Activated T-cell treated with anti-CD3 and anti-CD28 coated beads, Interleukin-2, amount 50 U/mL, for 24 hours (primary cell): ENCODE data around the gene GSTM2.
"Not testable (repeated sequence)": the region's sequence is repeated elsewhere in the genome, so short reads cannot be mapped to it uniquely, and the experiment has no call there.

Experiments used
- DNase-seq: peaks from one replicate; pipeline ENCODE4 v3.0.0-alpha.2; 2020
- H3K27ac Mint-ChIP-seq: 2 replicates; pipeline ENCODE4 v1.8.0; 2020; ENCODE audit warnings: mild to moderate bottlenecking, mixed read lengths
- H3K27me3 Mint-ChIP-seq: 2 replicates; pipeline ENCODE4 v1.8.0; 2020; ENCODE audit warnings: mixed read lengths
- H3K36me3 Mint-ChIP-seq: 2 replicates; pipeline ENCODE4 v1.8.0; 2020; ENCODE audit warnings: low read depth, mixed read lengths
- H3K4me1 Mint-ChIP-seq: 2 replicates; pipeline ENCODE4 v1.8.0; 2020; ENCODE audit warnings: low read depth, mixed read lengths
- H3K4me3 Mint-ChIP-seq: 2 replicates; pipeline ENCODE4 v1.8.0; 2020; ENCODE audit warnings: mild to moderate bottlenecking, moderate library complexity, mixed read lengths
- H3K9me3 Mint-ChIP-seq: 2 replicates; pipeline ENCODE4 v1.8.0; 2020; ENCODE audit warnings: mixed read lengths

Gene GSTM2

GRCh38 chr1:109669246-109669948, 1.5 kb downstream of the GSTM2 start:
- Mint-ChIP-seq H3K9me3 (no peaks in the 10 kb centered on the region), H3K27ac (no peak overlapping the region), H3K4me3 (peak overlapping the region; percentile 34), H3K27me3 (no peaks in the 10 kb centered on the region), H3K36me3 (no peaks in the 10 kb centered on the region), H3K4me1 (peaks cover 23% of the 10 kb centered on the region)
- no peak for DNase-seq

GRCh38 chr1:109669949-109670302, 2.1 kb downstream of the GSTM2 start:
- H3K27ac Mint-ChIP-seq, H3K36me3 Mint-ChIP-seq, H3K27me3 Mint-ChIP-seq, H3K9me3 Mint-ChIP-seq, DNase-seq: not testable (repeated sequence)
- Mint-ChIP-seq H3K4me1 (peaks cover 23% of the 10 kb centered on the region), H3K4me3 (peak overlapping the region; percentile 34)

GRCh38 chr1:109671067-109671466, 3.2 kb downstream of the GSTM2 start:
- H3K36me3 Mint-ChIP-seq, result no peaks in the 10 kb centered on the region
- H3K4me1 Mint-ChIP-seq, result peaks cover 23% of the 10 kb centered on the region
- H3K4me3 Mint-ChIP-seq, result no peak overlapping the region
- DNase-seq, result no peak
- H3K27me3 Mint-ChIP-seq, result no peaks in the 10 kb centered on the region
- no peaks in the 10 kb centered on the region for H3K9me3 Mint-ChIP-seq
- H3K27ac Mint-ChIP-seq, result no peak overlapping the region

- not testable (repeated sequence) for H3K4me3 Mint-ChIP-seq, H3K9me3 Mint-ChIP-seq, DNase-seq, H3K36me3 Mint-ChIP-seq, H3K27ac Mint-ChIP-seq, H3K27me3 Mint-ChIP-seq
- H3K4me1 Mint-ChIP-seq, result peaks cover 11% of the 10 kb centered on the region
These were observed 6.0 kb downstream of the GSTM2 start for GRCh38 chr1:109673861-109674260.

GRCh38 chr1:109676683-109677381, 9.0 kb downstream of the GSTM2 start:
- DNase-seq, H3K4me1 Mint-ChIP-seq: not testable (repeated sequence)

GRCh38 chr1:109677459-109677858, 9.6 kb downstream of the GSTM2 start:
- DNase-seq, result no peak
- no peaks in the 10 kb centered on the region for H3K27me3 Mint-ChIP-seq
- H3K9me3 Mint-ChIP-seq, result no peaks in the 10 kb centered on the region
- H3K4me1 Mint-ChIP-seq, result no peaks in the 10 kb centered on the region
- no peak overlapping the region for H3K4me3 Mint-ChIP-seq
- H3K36me3 Mint-ChIP-seq, result no peaks in the 10 kb centered on the region
- H3K27ac Mint-ChIP-seq, result no peak overlapping the region

More at GRCh38 chr1:109676683-109677381, 9.0 kb downstream of the GSTM2 start:
- H3K36me3 Mint-ChIP-seq, H3K27ac Mint-ChIP-seq, H3K4me3 Mint-ChIP-seq, H3K27me3 Mint-ChIP-seq, H3K9me3 Mint-ChIP-seq: not testable (repeated sequence)

GRCh38 chr1:109678637-109679036, 10.8 kb downstream of the GSTM2 start:
- DNase-seq, H3K27me3 Mint-ChIP-seq, H3K9me3 Mint-ChIP-seq, H3K4me3 Mint-ChIP-seq, H3K36me3 Mint-ChIP-seq, H3K27ac Mint-ChIP-seq, H3K4me1 Mint-ChIP-seq: not testable (repeated sequence)

- not testable (repeated sequence) for H3K4me3 Mint-ChIP-seq, H3K9me3 Mint-ChIP-seq, H3K27me3 Mint-ChIP-seq, H3K27ac Mint-ChIP-seq, DNase-seq
- peaks cover 19% of the 10 kb centered on the region for H3K4me1 Mint-ChIP-seq
- peaks cover 17% of the 10 kb centered on the region for H3K36me3 Mint-ChIP-seq
These were observed 16.9 kb downstream of the GSTM2 start for GRCh38 chr1:109684777-109685176.

- peaks cover 23% of the 10 kb centered on the region for H3K36me3 Mint-ChIP-seq
- DNase-seq, H3K27me3 Mint-ChIP-seq, H3K27ac Mint-ChIP-seq, H3K9me3 Mint-ChIP-seq, H3K4me3 Mint-ChIP-seq: not testable (repeated sequence)
- peaks cover 23% of the 10 kb centered on the region for H3K4me1 Mint-ChIP-seq
These were observed 17.5 kb downstream of the GSTM2 start for GRCh38 chr1:109685399-109685798.

- Mint-ChIP-seq H3K4me1 (peaks cover 24% of the 10 kb centered on the region), H3K36me3 (peaks cover 28% of the 10 kb centered on the region)
- not testable (repeated sequence) for H3K9me3 Mint-ChIP-seq, H3K27ac Mint-ChIP-seq, DNase-seq, H3K4me3 Mint-ChIP-seq, H3K27me3 Mint-ChIP-seq
These were observed 18.0 kb downstream of the GSTM2 start for GRCh38 chr1:109685890-109686289.

GRCh38 chr1:109687109-109687508, 19.3 kb downstream of the GSTM2 start:
- Mint-ChIP-seq H3K4me3 (peak overlapping the region; percentile 91), H3K36me3 (peaks cover 36% of the 10 kb centered on the region), H3K27ac (peak overlapping the region; percentile 95), H3K4me1 (peaks cover 27% of the 10 kb centered on the region)
- H3K9me3 Mint-ChIP-seq, DNase-seq, H3K27me3 Mint-ChIP-seq: not testable (repeated sequence)

GRCh38 chr1:109687641-109688499, 20.0 kb downstream of the GSTM2 start, which contains the start of gene GSTM1:
Gene GSTM1, plus strand, starts transcription at chr1:109687817. Its CDS starts 57 bp downstream, at chr1:109687874.
- peak within 1 kb of the TSS; percentile 91 for H3K4me3 Mint-ChIP-seq
- peak within 1 kb of the TSS; percentile 95 for H3K27ac Mint-ChIP-seq
- DNase-seq, result peak; percentile 93

GRCh38 chr1:109689844-109690405, 22.1 kb downstream of the GSTM2 start:
- no peaks in the 10 kb centered on the region for H3K9me3 Mint-ChIP-seq
- H3K27me3 Mint-ChIP-seq, result no peaks in the 10 kb centered on the region
- no peak for DNase-seq
- peaks cover 47% of the 10 kb centered on the region for H3K36me3 Mint-ChIP-seq
- no peak overlapping the region for H3K27ac Mint-ChIP-seq
- H3K4me1 Mint-ChIP-seq, result peaks cover 27% of the 10 kb centered on the region
- peak overlapping the region; percentile 91 for H3K4me3 Mint-ChIP-seq

More at GRCh38 chr1:109687641-109688499, 20.0 kb downstream of the GSTM2 start, which contains the start of gene GSTM1:
- H3K36me3 Mint-ChIP-seq, result peaks cover 42% of the 10 kb centered on the region
- H3K4me1 Mint-ChIP-seq, result peaks cover 27% of the 10 kb centered on the region
- H3K27me3 Mint-ChIP-seq, result no peaks in the 10 kb centered on the region
- H3K9me3 Mint-ChIP-seq, result no peaks in the 10 kb centered on the region

- Mint-ChIP-seq H3K4me1 (peaks cover 27% of the 10 kb centered on the region), H3K36me3 (peaks cover 61% of the 10 kb centered on the region), H3K9me3 (no peaks in the 10 kb centered on the region), H3K27ac (no peak overlapping the region), H3K27me3 (no peaks in the 10 kb centered on the region), H3K4me3 (no peak overlapping the region)
- DNase-seq, result no peak
These were observed 23.9 kb downstream of the GSTM2 start for GRCh38 chr1:109691759-109692158.
